Omental fat pad (tissue), 4 donors: ENCODE data around the gene AUTS2. TPM values are rescaled to one million over a fixed set of nuclear protein-coding genes. Genes with fewer than 3 reads are reported as not detected.

Source experiments
- ATAC-seq: fragments of 150-250 bp; one replicate; pipeline ENCODE4 v1.9.1; 2016; ENCODE audit warnings: mild to moderate bottlenecking, moderate library complexity; ENCODE audit not compliant: low FRiP score
- DNase-seq: peaks from one replicate; pipeline ENCODE4 v3.0.0-alpha.2; 2019; ENCODE audit warnings: low spot score
- total RNA-seq, 4 donors: library from RNA; depleted of rRNA; stranded (reverse); fragments of >200 nt; gene quantifications; one replicate each; pipeline ENCODE4 v1.1.0, GENCODE V29; 2016
- TF ChIP-seq, protein P1 (sequence below), 3 donors: fragments of 450-650 bp; IDR thresholded peaks; one replicate each; pipeline ENCODE4 v1.5.1; 2016 to 2017; ENCODE audit warnings: antibody characterized with exemption in 3 of 3, mild to moderate bottlenecking in 3 of 3, moderate library complexity in 2 of 3

AUTS2 gene
- total RNA-seq, 4 donors from 2014 or later: 13.2 to 27.0 (median 21.2) TPM

DNA sequence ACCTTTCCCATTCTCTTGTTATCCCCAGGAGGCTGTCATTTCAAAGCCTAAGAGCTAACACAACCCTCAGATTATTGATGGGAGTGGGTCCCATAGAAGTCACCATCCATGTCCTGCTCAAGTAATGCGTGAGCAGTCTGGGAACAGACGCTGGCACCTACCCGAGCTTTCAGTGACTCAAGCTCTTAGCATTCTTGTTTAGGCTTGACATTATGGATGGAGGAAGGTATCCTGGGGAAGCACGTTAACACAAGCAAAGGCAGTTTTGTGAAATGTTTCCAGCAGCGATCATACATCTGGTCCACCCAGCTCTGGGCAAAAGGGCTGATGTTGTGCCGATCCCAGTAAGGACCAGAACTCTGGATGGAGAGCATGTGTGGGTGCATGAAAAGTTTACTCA lies 30.0 kb upstream of the AUTS2 start:
- TF ChIP-seq, protein P1, sequence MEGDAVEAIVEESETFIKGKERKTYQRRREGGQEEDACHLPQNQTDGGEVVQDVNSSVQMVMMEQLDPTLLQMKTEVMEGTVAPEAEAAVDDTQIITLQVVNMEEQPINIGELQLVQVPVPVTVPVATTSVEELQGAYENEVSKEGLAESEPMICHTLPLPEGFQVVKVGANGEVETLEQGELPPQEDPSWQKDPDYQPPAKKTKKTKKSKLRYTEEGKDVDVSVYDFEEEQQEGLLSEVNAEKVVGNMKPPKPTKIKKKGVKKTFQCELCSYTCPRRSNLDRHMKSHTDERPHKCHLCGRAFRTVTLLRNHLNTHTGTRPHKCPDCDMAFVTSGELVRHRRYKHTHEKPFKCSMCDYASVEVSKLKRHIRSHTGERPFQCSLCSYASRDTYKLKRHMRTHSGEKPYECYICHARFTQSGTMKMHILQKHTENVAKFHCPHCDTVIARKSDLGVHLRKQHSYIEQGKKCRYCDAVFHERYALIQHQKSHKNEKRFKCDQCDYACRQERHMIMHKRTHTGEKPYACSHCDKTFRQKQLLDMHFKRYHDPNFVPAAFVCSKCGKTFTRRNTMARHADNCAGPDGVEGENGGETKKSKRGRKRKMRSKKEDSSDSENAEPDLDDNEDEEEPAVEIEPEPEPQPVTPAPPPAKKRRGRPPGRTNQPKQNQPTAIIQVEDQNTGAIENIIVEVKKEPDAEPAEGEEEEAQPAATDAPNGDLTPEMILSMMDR (IDR thresholded peaks at IDR 0.05): no peak
- ATAC-seq: no peak
- no peak for DNase-seq

DNA sequence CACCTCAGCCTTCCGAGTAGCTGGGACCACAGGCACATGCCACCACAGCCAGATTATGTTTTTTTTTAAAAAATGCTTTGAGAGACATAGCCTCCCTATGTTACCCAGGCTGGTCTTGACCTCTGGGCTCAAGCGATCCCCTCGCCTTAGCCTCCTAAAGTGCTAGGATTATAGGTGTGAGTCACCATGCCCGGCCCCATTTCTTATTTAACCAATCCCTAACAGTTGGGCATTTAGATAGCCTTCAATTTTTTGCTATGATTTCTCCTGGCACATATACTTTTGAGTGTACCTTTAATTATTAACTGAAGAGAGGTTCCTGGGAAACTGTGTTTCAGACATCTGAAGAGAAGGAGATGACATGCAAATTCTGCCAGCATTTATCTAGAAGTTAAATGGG lies 22.6 kb upstream of the AUTS2 start:
- no peak for DNase-seq
- ATAC-seq: no peak
- TF ChIP-seq, protein P1 (IDR thresholded peaks at IDR 0.05): no peak

DNA sequence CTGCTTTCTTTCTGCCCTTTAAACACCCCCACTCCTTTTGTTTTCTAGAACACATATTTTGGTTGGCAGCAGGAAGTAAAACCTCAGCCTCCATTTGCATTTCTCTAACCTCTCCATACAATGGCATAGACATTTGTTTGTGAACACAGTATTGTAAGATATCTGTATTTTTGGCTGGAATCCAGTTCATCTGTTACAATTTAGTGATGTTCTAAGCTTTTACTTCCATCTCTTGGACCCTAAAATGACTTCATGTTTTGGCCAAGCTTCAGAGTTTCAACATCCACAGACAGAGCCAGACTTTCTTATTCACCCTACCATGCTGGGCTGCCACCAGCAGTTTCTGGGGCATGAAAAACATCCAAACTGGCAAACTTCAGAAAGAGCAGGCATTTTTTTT lies 21.1 kb upstream of the AUTS2 start:
- ATAC-seq: no peak
- DNase-seq: no peak
- TF ChIP-seq, protein P1 (IDR thresholded peaks at IDR 0.05): no peak

DNA sequence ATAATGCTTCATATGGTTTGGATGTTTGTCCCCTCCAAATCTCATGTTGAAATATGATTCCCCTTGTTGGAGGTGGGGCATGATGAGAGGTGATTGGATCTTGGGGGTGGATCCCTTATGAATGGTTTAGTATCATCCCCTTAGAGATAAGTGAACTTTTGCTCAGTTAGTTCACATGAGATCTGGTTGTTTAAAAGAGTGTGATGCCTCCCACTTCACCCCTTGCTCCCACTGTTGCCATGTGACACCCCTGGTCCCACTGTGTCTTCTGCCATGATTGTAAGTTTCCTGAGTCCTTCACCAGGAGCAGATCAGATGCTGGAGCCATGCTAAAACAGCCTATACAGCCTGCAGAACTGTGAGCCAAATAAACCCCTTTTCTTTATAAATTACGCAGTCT lies 13.1 kb upstream of the AUTS2 start:
- ATAC-seq (no peak), DNase-seq (no peak)
- TF ChIP-seq, protein P1 (IDR thresholded peaks at IDR 0.05): no peak

DNA sequence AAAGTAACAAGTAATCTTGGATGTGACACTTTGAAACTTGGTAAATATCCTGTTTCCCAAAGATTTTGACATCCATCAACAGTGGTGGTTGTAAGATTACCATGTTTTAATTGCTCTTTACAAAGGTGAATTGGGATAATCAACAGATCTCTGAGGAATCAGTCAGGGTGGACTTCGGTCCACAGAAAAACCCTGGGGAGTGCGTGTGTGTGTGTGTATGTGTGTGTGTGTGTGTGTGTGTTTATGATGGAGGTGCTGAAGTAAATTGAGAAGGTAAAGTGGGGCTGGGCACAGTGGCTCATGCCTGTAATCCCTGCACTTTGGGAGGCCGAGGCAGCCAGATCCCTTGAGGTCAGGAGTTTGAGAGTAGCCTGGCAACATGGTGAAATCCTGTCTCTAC lies 12.0 kb upstream of the AUTS2 start:
- TF ChIP-seq, protein P1 (IDR thresholded peaks at IDR 0.05): no peak
- no peak for ATAC-seq
- DNase-seq: no peak

DNA sequence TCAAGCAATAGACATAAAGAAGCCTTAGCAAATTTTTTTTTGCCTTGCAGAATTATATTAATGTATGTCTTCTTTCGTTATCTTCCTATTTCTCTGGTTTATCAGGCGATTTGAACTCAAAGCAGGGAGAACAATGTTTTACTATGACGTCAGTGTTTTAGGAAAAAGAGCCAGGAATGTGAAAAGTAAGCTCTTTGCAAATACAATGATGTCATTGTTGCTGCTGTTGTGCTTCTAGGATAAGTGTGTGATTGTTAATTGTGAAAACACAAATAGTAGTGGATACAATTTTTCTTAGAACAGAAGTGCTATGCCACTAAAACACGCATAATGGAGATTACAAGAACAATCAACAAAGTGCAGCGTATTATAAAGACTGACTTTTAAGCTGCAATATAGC lies 9.5 kb upstream of the AUTS2 start:
- no peak for DNase-seq
- TF ChIP-seq, protein P1 (IDR thresholded peaks at IDR 0.05): no peak
- ATAC-seq: no peak

DNA sequence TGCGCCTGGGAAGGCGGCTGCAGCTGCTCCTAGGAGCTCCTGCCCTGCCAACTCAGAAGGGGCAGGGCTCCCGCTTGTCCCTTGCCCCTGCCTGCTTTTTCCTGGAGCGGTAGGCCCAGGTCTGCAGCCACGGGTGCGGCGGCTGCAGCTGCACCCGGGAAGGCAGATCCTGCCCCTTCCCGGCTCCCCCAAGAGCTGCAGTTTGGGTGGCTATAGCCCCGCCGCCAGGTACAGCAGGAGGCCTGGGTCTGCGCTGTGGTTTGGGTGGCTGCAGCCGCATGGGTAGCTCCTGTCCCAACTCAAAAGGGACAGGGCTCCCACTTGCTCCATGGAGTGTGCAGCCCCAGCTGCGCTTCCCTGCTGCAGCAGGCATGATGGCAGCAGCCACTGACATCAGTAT lies 6.5 kb upstream of the AUTS2 start:
- TF ChIP-seq, protein P1 (IDR thresholded peaks at IDR 0.05): no peak
- ATAC-seq (no peak), DNase-seq (no peak)
